GM12878 (cell line): ENCODE results near the gene S1PR3. TPM values are rescaled to one million over a fixed set of nuclear protein-coding genes. Genes with fewer than 3 reads are reported as not detected.

Experiments used
- ATAC-seq: fragments of 200-7000 bp; cut with Tn5 transposase; 3 replicates; pipeline ENCODE4 v1.9.1; 2020; ENCODE audit warnings: mild to moderate bottlenecking, moderate library complexity
- BruUV-seq: library from RNA; stranded (reverse); fragments of 400-500 nt; replicated peaks from 2 replicates; lab custom pipeline; 2021; lab: Mats Ljungman, UMichigan
- CTCF ChIA-PET: fragments of 300-600 bp; sonication (Branson Sonifier 250); formaldehyde crosslinking; extraction: SDS; loops from one replicate; lab custom pipeline; 2021; ENCODE audit warnings: inconsistent platforms; lab: Yijun Ruan, JAX
- POLR2A ChIA-PET: fragments of 350-600 bp; formaldehyde crosslinking; extraction: SDS; loops from one replicate; lab custom pipeline; 2021; ENCODE audit warnings: inconsistent platforms; lab: Charles Lee
- RAD21 ChIA-PET: fragments of 300-600 bp; sonication (Branson Sonifier 250); formaldehyde crosslinking; loops from one replicate; lab custom pipeline; 2023; ENCODE audit warnings: antibody characterized with exemption; ENCODE audit not compliant: unreplicated experiment; lab: Charles Lee
- SMC1A ChIA-PET: fragments of 300-600 bp; sonication (Branson Sonifier 250); formaldehyde crosslinking; loops from one replicate; lab custom pipeline; 2023; ENCODE audit not compliant: unreplicated experiment, uncharacterized antibody; lab: Charles Lee
- DNase-seq: peaks from one replicate; pipeline ENCODE4 v3.0.0-alpha.2; 2011; ENCODE audit warnings: low read depth, low spot score
- FAIRE-seq: peaks from 3 replicates; lab custom pipeline; 2011; peaks lifted over from hg19 to GRCh38; lab: Jason Lieb, UNC
- H2AFZ ChIP-seq: 2 replicates; pipeline ENCODE4 v1.6.0; 2011; ENCODE audit warnings: low read depth, low read length, control low read depth; ENCODE audit not compliant: control insufficient read depth
- H3K27ac ChIP-seq: 2 replicates; pipeline ENCODE4 v1.5.1; 2011; ENCODE audit warnings: control low read depth; ENCODE audit not compliant: control insufficient read depth, insufficient read depth
- H3K27me3 ChIP-seq, 2 experiments: replicated peaks in 1 of 2; 2 replicates each; pipeline versions ENCODE4 v1.6.0 to v1.6.1; 2011; ENCODE audit warnings: low read length in 1 of 2; ENCODE audit not compliant: control insufficient read depth in 2 of 2, insufficient read depth in 2 of 2
- H3K36me3 ChIP-seq, 2 experiments: 2 replicates each; pipeline ENCODE4 v1.5.1; 2011; ENCODE audit warnings: low read length in 1 of 2; ENCODE audit not compliant: control insufficient read depth in 2 of 2, insufficient read depth in 2 of 2
- H3K4me1 ChIP-seq: 2 replicates; pipeline ENCODE4 v1.6.1; 2011; ENCODE audit warnings: mild to moderate bottlenecking, low read length, moderate library complexity, mixed read lengths; ENCODE audit not compliant: control insufficient read depth, insufficient read depth
- H3K4me2 ChIP-seq: 2 replicates; pipeline ENCODE4 v1.6.0; 2011; ENCODE audit warnings: control low read depth; ENCODE audit not compliant: control insufficient read depth, insufficient read depth
- H3K4me3 ChIP-seq: fragments of 200-600 bp; sonication (generic); 2 replicates; pipeline ENCODE4 v1.5.1; 2016
- H3K79me2 ChIP-seq: 2 replicates; pipeline ENCODE4 v1.6.0; 2011; ENCODE audit warnings: low read length; ENCODE audit not compliant: control insufficient read depth, insufficient read depth
- H3K9ac ChIP-seq: 2 replicates; pipeline ENCODE4 v1.8.0; 2011; ENCODE audit warnings: low read length, control low read depth, mixed read lengths; ENCODE audit not compliant: control insufficient read depth, insufficient read depth
- H3K9me3 ChIP-seq: replicated peaks from 3 replicates; pipeline ENCODE4 v1.5.1; 2011; ENCODE audit warnings: mild to moderate bottlenecking, low read length; ENCODE audit not compliant: control insufficient read depth, insufficient read depth
- H4K20me1 ChIP-seq: 2 replicates; pipeline ENCODE4 v1.6.0; 2011; ENCODE audit not compliant: control insufficient read depth, insufficient read depth
- ATF7 ChIP-seq: fragments of 450-650 bp; IDR thresholded peaks from 2 replicates; pipeline ENCODE4 v1.6.1; 2016; ENCODE audit warnings: low read depth, mild to moderate bottlenecking
- BHLHE40 ChIP-seq, 2 experiments: fragments of 450-650 bp in 1 of 2; IDR thresholded peaks; 2 replicates each; pipeline ENCODE4 v1.6.1; 2011 to 2017; ENCODE audit warnings: low read depth in 2 of 2, borderline replicate concordance in 1 of 2, improper control_type of control experiment in 1 of 2, low read length in 1 of 2, mild to moderate bottlenecking in 1 of 2
- CBX5 ChIP-seq: sonication (generic); IDR thresholded peaks from 2 replicates; pipeline ENCODE4 v1.6.1; 2016; ENCODE audit warnings: low read depth, moderate library complexity, mild to moderate bottlenecking, inconsistent platforms
- EED ChIP-seq: sonication (generic); IDR thresholded peaks from 2 replicates; pipeline ENCODE4 v1.6.1; 2016; ENCODE audit warnings: antibody characterized with exemption, low read depth
- ESRRA ChIP-seq: IDR thresholded peaks from 2 replicates; pipeline ENCODE4 v1.6.1; 2012; ENCODE audit warnings: mild to moderate bottlenecking, low read length, improper control_type of control experiment
- HDAC2 ChIP-seq: fragments of 200-600 bp; sonication (generic); IDR thresholded peaks from 2 replicates; pipeline ENCODE4 v1.6.1; 2017
- JUNB ChIP-seq: IDR thresholded peaks from 2 replicates; pipeline ENCODE4 v1.6.1; 2016; ENCODE audit warnings: antibody characterized with exemption, mild to moderate bottlenecking
- KDM1A ChIP-seq: fragments of 200-600 bp; sonication (generic); IDR thresholded peaks from 2 replicates; pipeline ENCODE4 v1.6.1; 2016; ENCODE audit warnings: borderline replicate concordance
- LARP7 ChIP-seq: fragments of 450-650 bp; IDR thresholded peaks from 2 replicates; pipeline ENCODE4 v1.6.1; 2017; ENCODE audit warnings: mild to moderate bottlenecking
- NFXL1 ChIP-seq: fragments of 450-650 bp; IDR thresholded peaks from 2 replicates; pipeline ENCODE4 v1.6.1; 2017; ENCODE audit warnings: antibody characterized with exemption, mild to moderate bottlenecking, borderline replicate concordance
- NR2C1 ChIP-seq: fragments of 450-650 bp; IDR thresholded peaks from 2 replicates; pipeline ENCODE4 v1.6.1; 2017; ENCODE audit warnings: antibody characterized with exemption, mild to moderate bottlenecking, moderate library complexity
- NR2C2 ChIP-seq: IDR thresholded peaks from 2 replicates; pipeline ENCODE4 v1.6.1; 2011; ENCODE audit warnings: borderline replicate concordance, low read depth; ENCODE audit not compliant: control insufficient read depth, insufficient read length
- POLR2AphosphoS2 ChIP-seq: IDR thresholded peaks from 2 replicates; pipeline ENCODE4 v1.6.1; 2011; ENCODE audit warnings: low read depth, mild to moderate bottlenecking, low read length, improper control_type of control experiment, moderate library complexity
- POU2F2 ChIP-seq: IDR thresholded peaks from 3 replicates; pipeline ENCODE4 v1.6.1; 2011; ENCODE audit warnings: low read depth, mild to moderate bottlenecking, low read length, borderline replicate concordance
- STAT1 ChIP-seq: fragments of 450-650 bp; conservative IDR thresholded peaks from 2 replicates; pipeline ENCODE4 v1.6.1; 2014; ENCODE audit warnings: antibody characterized with exemption, mild to moderate bottlenecking
- TCF7 ChIP-seq: IDR thresholded peaks from 2 replicates; pipeline ENCODE4 v1.6.1; 2014; ENCODE audit warnings: antibody characterized with exemption, borderline replicate concordance
- USF2 ChIP-seq: IDR thresholded peaks from 2 replicates; pipeline ENCODE4 v1.6.1; 2011; ENCODE audit warnings: low read depth, low read length, improper control_type of control experiment, borderline replicate concordance
- YBX1 ChIP-seq: fragments of 450-650 bp; IDR thresholded peaks from 2 replicates; pipeline ENCODE4 v1.6.1; 2016; ENCODE audit warnings: antibody characterized with exemption
- YY1 ChIP-seq: IDR thresholded peaks from 2 replicates; pipeline ENCODE4 v1.6.1; 2011; ENCODE audit warnings: low read depth, mild to moderate bottlenecking, low read length
- ZZZ3 ChIP-seq: IDR thresholded peaks from 2 replicates; pipeline ENCODE4 v1.6.1; 2011; ENCODE audit warnings: low read depth; ENCODE audit not compliant: control insufficient read depth, insufficient read length
- WGBS: methylation state at CpG from one replicate; pipeline ENCODE4 v1.1.6; 2016; ENCODE audit warnings: low lambda C conversion rate; ENCODE audit not compliant: insufficient replicate concordance, insufficient coverage; ENCODE audit errors: missing lambda C conversion rate; 5-methylcytosine and 5-hydroxymethylcytosine counted together
- in situ Hi-C: fragments of 300-500 bp; cut with MboI; formaldehyde crosslinking; loops from 9 replicates; pipeline ENCODE4 v1.14.3; 2018; ENCODE audit warnings: mixed read lengths
- intact Hi-C: fragments of 100-400 bp; cut with micrococcal nuclease; formaldehyde crosslinking; loops from one replicate; pipeline ENCODE4 v1.14.2; 2022; ENCODE audit not compliant: unreplicated experiment
- polyA plus RNA-seq, 11 experiments: library from polyadenylated mRNA; depleted of rRNA in 4 of 11; unstranded in 6 of 11; stranded (reverse) in 5 of 11; fragments of >200 nt; fragmentation: Nextera tagmentation in 4 of 11; fragmentation: Illumina TruSeq in 1 of 11; extraction: Ambion mirVana in 4 of 11; extraction: Trizol in 1 of 11; gene quantifications; 1 replicate in 1 of 11; 2 replicates in 10 of 11; pipeline versions ENCODE4 v1.2.1 to v1.2.3, GENCODE V29; 2011 to 2016; ENCODE audit warnings: inconsistent platforms in 2 of 11, missing spikeins in 2 of 11, low read depth in 1 of 11
- total RNA-seq, 4 experiments: library from RNA; depleted of rRNA in 3 of 4; stranded (reverse); fragments of >200 nt in 3 of 4; fragmentation: Illumina TruSeq in 1 of 4; extraction: Trizol in 1 of 4; gene quantifications; 2 replicates each; pipeline versions ENCODE4 v1.2.1 to v1.2.3, GENCODE V29; 2013 to 2021

S1PR3 gene
- total and polyA plus RNA-seq, 10 of the 15 experiments (the other 5 are each of a cell fraction or from before 2014, with no cell fraction given), result 0.01 to 0.18 (median 0.01) TPM; not detected in 7

GRCh38 chr9:88984543-88984883, 6.8 kb upstream of the S1PR3 start:
- ChIA-PET SMC1A (no interaction called here), POLR2A (no interaction called here)
- TF ChIP-seq USF2, result no peak
- TF ChIP-seq KDM1A, result no peak
- TF ChIP-seq ZZZ3, result no peak
- no peak for TF ChIP-seq NFXL1
- TF ChIP-seq TCF7, result no peak
- no peak for TF ChIP-seq BHLHE40 (IDR thresholded peaks at IDR 0.05; ENCODE audit: borderline replicate concordance in 1 of 2, low read depth in 2 of 2, low read length in 1 of 2)
- no peak for TF ChIP-seq ESRRA
- TF ChIP-seq YY1, result no peak
- TF ChIP-seq NR2C2, result no peak
- no peak for TF ChIP-seq LARP7
- no peak for TF ChIP-seq HDAC2
- TF ChIP-seq EED, result no peak
- TF ChIP-seq POLR2AphosphoS2, result no peak
- TF ChIP-seq CBX5, result no peak
- no peak for TF ChIP-seq YBX1
- TF ChIP-seq NR2C1, result no peak
- no peak for TF ChIP-seq STAT1
- no peak for TF ChIP-seq POU2F2
- TF ChIP-seq ATF7, result no peak
- TF ChIP-seq JUNB, result no peak
- TF ChIP-seq, all 136 proteins: peak for 0
- Histone ChIP-seq H3K4me1 (no peaks in the 10 kb centered on the region; the same call in 1 of the 2 replicates), H3K4me2 (no peak overlapping the region), H2AFZ (no peak overlapping the region), H4K20me1 (no peaks in the 10 kb centered on the region), H3K9me3 (no peaks in the 10 kb centered on the region), H3K27ac (no peak overlapping the region), H3K4me3 (no peak overlapping the region), H3K9ac (no peak overlapping the region), H3K79me2 (no peaks in the 10 kb centered on the region), H3K36me3 (no peaks in the 10 kb centered on the region), H3K27me3 (peaks cover 0 to 1% of the 10 kb centered on the region in 2 experiments; a peak in 2 of 4 replicates)
- FAIRE-seq (no peak), DNase-seq (no peak), ATAC-seq (no peak)
- CTCF ChIA-PET, result no interaction called here
- intact Hi-C loops (no loop called here), in situ Hi-C loops (no loop called here)
- BruUV-seq, result no TSS peak
- 31% methylated on average over 4 of the region's 4 CpGs for WGBS
- RAD21 ChIA-PET, result no interaction called here
